Activated T-helper 1 cell treated with anti-CD3 and anti-CD28 coated beads, Interleukin-12 subunit alpha, Interleukin-12 subunit beta, Interleukin-2, Interleukin-4 antibody, amounts not matched to agents 30 ng/mL and 10 ng/mL and 1 ng/mL, durations not matched to agents 14 hours and 24 hours and 36 hours (primary cell): ENCODE results near the gene ERC2. TPM values are rescaled to one million over a fixed set of nuclear protein-coding genes. Genes with fewer than 3 reads are reported as not detected.

Source experiments
- DNase-seq: peaks from one replicate; pipeline ENCODE4 v3.0.0; 2021; ENCODE audit warnings: low spot score
- H3K27ac Mint-ChIP-seq: one replicate; pipeline ENCODE4 v1.8.0; 2021; ENCODE audit warnings: mild to moderate bottlenecking, mixed read lengths
- H3K27me3 Mint-ChIP-seq: one replicate; pipeline ENCODE4 v1.8.0; 2022; ENCODE audit warnings: mild to moderate bottlenecking, moderate library complexity, mixed read lengths; ENCODE audit not compliant: insufficient read depth
- H3K36me3 Mint-ChIP-seq: one replicate; pipeline ENCODE4 v1.8.0; 2021; ENCODE audit warnings: low read depth, mixed read lengths
- H3K4me1 Mint-ChIP-seq: one replicate; pipeline ENCODE4 v1.8.0; 2021; ENCODE audit warnings: low read depth, mixed read lengths
- H3K4me3 Mint-ChIP-seq: one replicate; pipeline ENCODE4 v1.8.0; 2021; ENCODE audit warnings: mild to moderate bottlenecking, moderate library complexity, mixed read lengths
- H3K9me3 Mint-ChIP-seq: one replicate; pipeline ENCODE4 v1.8.0; 2021; ENCODE audit warnings: mixed read lengths
- intact Hi-C: fragments of 100-400 bp; cut with micrococcal nuclease; formaldehyde crosslinking; loops from one replicate; pipeline ENCODE4 v1.15.1; 2024
- total RNA-seq: library from RNA; stranded (reverse); gene quantifications from 2 replicates; pipeline ENCODE4 v1.2.3, GENCODE V29; 2022

ERC2 gene
- total RNA-seq, 1 donor from 2014 or later = not detected

DNA sequence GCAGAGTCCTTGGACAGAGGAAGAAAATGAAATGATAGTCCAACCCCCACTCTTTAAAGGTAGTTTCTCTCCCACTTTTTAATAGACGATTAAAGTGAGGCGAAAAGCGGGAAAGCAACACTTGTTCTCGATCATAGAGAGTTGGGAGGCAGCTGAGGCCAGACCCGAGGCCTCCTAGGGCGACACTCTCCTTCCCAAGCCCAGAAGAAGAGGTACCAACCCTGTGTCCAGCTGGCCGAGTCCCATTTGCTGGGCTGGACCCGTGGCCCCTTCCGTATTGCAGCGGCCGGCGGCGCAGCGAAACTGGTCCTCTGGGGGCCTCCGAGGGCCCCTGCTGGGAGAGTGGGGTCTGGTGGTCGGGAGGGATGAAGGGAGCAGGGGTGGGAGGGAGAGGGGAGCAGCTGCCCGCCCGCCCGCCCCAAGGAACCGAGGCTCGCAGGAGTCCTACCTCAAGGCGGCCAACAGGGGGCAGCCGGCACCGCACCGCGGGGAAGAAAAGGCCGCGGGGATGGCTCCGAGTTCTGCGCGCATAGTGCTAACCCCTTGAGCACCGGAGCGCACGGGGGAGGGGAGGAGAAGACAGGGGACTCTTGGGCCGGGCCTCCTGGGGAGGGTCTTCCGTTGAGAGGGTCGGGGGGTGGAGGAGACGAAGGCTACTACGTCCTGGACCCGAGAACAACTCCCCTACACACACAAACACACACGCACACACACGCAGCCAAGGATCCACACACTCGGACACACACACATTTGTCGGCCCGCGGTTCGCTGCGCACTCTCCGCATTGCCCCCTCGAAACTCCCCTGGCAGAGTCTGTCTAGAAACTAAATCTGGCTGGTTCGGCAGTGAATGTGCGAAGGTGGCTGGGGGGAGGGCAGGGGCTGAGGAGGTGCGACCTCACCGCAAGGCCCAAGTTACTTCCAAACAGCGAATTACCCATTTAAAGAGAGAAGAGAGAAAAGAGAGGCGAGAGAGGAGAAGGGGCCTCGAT, 983.2 kb downstream of the ERC2 start:
- Mint-ChIP-seq H3K36me3 (no peaks in the 10 kb centered on the region), H3K9me3 (no peaks in the 10 kb centered on the region), H3K4me1 (peaks cover 5% of the 10 kb centered on the region), H3K27me3 (peaks cover 80% of the 10 kb centered on the region), H3K27ac (no peak overlapping the region), H3K4me3 (no peak overlapping the region)
- intact Hi-C loops = loop anchor here (1.0 to 5.0 kb wide), 3 partner anchors 766 to 1363 kb away; partner anchors contain the start of gene CACNA2D3
- peak; percentile 12 for DNase-seq

DNA sequence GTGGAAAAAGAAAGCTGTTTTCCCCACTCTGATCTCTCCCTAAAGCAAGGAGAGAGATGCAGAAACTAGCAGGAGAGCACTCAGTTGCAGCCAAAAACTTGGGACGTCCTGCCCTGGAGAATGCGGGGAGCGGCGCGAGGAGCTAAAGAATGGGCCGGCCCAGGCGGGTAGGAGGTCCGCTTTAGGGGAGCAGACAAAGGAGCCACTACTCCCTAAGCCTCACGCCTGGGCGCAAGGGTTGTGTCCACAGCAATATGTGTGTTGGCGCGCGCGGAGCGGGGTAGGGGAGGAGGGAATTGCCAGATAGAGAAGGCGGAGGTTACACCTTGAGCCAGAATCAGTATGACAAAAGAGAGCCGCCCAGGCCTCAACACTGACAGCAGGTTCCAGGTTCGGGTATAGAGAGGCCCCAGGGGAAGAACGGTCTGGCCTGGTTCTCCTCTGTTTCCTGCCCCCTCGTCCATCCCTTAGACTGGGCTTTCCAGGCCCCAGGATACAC, 984.0 kb downstream of the ERC2 start:
- Mint-ChIP-seq H3K27ac (no peak overlapping the region), H3K27me3 (peaks cover 79% of the 10 kb centered on the region), H3K9me3 (no peaks in the 10 kb centered on the region), H3K4me3 (no peak overlapping the region), H3K36me3 (no peaks in the 10 kb centered on the region), H3K4me1 (peaks cover 5% of the 10 kb centered on the region)
- no peak for DNase-seq
- intact Hi-C loops = loop anchor here (2.0 to 5.0 kb wide), 2 partner anchors 819 to 1362 kb away; partner anchors contain the start of gene CACNA2D3

DNA sequence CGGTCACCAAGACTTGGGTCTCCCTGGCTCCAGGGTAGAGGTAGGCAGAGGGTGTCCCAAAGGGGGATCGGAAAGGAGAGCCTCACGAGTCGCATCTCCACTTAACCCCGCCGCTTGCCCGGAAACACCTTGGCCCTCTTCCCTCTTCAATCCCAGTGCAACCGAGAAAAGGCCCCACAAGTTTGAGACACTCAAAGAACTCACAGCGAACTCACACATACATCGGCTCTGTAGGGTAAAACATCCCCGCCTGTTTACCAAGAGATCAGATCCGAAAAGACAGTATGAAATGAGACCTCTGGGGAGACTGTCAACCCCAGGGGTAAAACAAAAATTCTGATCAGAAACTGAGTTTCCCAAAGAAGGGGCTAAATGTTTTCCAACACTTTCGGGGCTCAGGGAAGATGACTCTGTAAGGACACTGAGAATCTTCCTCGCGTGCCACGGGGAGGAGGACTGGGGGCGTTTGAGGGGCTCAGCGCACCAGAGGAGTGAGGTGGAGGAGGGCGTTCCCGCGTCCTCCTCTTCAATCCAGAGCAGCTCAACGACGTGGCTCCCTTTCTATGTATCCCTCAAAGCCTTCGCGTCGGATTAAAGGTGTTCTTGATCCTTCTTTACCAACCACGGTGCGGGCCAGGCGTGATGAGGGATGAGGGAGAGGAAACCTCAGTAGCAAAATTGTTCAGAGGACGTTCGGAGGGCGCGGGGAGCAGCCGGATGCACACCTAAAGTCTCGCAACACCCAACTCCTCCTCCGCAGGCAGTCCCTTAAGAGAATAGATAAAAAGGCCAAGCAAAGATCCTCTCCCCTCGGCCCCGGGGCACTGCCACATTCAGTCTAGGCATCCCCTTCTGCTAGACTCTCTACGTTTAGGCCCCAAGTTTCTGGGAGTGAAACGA, 984.8 kb downstream of the ERC2 start:
- DNase-seq = no peak
- no peaks in the 10 kb centered on the region for H3K9me3 Mint-ChIP-seq
- H3K36me3 Mint-ChIP-seq = no peaks in the 10 kb centered on the region
- no peak overlapping the region for H3K27ac Mint-ChIP-seq
- peaks cover 71% of the 10 kb centered on the region for H3K27me3 Mint-ChIP-seq
- no peak overlapping the region for H3K4me3 Mint-ChIP-seq
- intact Hi-C loops = loop anchor here (2.0 to 5.0 kb wide), 2 partner anchors 819 to 1361 kb away; partner anchors contain the start of gene CACNA2D3
- H3K4me1 Mint-ChIP-seq = peaks cover 5% of the 10 kb centered on the region

DNA sequence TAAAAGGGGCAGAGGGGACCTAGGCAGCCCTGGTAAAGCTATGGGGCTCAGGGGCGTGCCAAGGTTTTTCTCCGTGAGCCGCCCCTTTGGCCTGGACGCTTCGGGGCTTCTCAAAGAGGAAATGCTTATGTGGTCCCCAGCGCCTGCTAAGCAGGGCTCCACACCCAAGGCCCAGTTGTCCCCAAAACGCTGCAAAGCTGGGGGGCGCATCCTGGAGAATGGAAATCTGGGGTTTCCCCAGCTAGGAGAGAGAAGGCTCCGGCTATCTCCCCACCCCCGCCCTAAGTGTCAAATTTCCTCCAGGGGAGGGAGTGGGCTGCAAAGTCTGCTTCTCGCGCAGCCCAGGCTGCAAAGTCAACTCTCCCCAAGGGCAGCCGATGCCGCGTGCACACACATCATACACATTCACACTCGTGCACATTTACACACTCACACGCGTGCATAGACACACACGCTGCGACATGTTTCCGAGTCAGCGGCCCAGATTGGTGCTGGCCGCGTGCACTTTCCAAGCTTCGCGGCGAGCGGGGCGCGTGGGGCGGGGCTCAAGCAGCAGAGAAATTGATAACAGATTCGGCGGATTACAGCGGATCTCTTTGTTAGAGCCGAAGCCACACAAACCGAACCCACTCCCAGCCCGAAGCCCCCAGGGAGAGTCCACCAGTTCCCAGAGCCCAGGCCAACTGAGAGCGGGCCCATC, 985.6 kb downstream of the ERC2 start:
- DNase-seq = no peak
- intact Hi-C loops = loop anchor here (5.0 kb wide), 1 partner anchor 1360 kb away; the partner anchor contains the start of gene CACNA2D3
- Mint-ChIP-seq H3K4me1 (peaks cover 5% of the 10 kb centered on the region), H3K27me3 (peaks cover 66% of the 10 kb centered on the region), H3K36me3 (no peaks in the 10 kb centered on the region), H3K4me3 (no peak overlapping the region), H3K9me3 (no peaks in the 10 kb centered on the region), H3K27ac (no peak overlapping the region)

DNA sequence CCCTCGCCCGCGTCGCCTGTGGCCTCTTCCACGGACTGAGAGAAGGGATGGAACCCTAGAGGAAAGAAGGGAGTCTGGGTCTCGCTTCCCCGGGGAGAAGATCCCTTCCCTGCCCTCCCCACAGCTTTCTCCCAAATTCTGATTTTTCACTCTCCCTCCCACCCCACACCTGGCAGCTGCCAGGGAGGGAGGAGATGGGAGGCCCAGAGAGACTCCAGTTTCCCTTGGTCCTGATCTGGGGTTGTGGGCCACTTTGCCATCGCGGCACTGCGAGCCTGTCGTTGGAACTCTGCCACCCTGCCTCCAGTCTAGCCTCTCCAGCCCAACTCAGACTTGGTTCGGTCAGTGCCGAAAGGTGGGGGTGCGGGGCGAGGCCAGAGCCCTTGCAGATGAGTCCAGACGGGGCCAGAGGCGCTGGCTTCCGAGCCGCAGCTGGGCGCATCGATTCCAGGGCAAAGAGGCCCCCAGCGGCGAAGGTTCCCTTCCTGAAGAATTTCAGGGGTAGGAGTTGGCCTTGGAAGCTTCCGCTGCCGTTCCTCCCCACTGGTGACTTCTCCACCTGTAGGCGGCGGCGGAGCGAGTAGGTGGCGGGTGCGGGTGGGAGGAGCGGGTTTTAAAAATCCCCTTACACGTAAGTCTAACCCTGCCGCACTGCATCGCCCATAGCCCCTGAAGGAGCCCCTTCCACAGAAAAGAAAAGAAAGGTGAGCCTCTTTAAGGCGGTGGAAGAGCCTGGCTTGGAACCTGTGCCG, 986.3 kb downstream of the ERC2 start:
- Mint-ChIP-seq H3K4me1 (peaks cover 5% of the 10 kb centered on the region), H3K4me3 (no peak overlapping the region), H3K27ac (no peak overlapping the region), H3K9me3 (no peaks in the 10 kb centered on the region), H3K36me3 (no peaks in the 10 kb centered on the region), H3K27me3 (peaks cover 62% of the 10 kb centered on the region)
- DNase-seq = no peak
- intact Hi-C loops = loop anchor here (5.0 kb wide), 1 partner anchor 1360 kb away; the partner anchor contains the start of gene CACNA2D3

DNA sequence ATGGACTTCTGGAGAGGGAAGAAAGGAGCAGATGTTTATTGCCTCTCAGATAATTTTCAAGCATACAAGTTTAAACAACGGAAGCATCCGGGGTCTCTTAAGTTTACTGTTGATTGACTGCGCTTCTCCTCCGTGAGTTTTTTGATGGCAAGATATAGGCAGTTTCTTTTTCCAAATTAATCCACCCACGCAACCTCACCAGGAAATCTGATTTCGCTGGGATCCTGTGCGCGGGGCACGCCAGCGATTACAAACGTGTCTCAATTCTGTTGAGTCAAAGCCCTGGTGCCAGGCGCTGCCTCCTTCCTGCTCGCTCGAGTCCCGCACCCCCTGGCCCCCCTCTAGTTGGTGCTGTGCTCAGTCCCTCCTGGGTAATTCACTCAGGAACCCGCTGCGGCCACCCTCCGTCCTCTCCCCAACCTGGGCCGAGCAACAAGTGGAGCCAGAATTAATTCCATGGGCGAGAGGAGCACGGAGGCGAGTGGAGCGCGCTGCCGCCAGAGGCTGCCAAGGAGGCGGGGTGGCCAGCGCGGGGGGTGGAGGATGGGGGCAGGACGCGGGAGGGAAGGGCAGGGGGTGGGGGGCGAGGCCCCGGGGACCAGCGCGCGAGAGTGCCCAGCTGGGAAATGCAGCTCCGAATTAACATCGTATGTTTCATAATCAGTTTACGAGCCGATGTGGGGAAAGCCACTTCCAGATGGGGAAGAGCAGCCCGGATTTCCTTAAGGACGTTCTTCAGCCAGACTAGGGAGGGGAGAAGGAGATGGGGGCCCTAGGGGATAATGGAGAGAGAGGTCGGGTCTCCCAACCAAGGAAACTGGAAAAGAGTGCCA, 987.1 kb downstream of the ERC2 start:
- Mint-ChIP-seq H3K9me3 (no peaks in the 10 kb centered on the region), H3K27me3 (peaks cover 56% of the 10 kb centered on the region), H3K4me3 (no peak overlapping the region), H3K36me3 (no peaks in the 10 kb centered on the region), H3K4me1 (no peaks in the 10 kb centered on the region), H3K27ac (no peak overlapping the region)
- intact Hi-C loops = loop anchor here (5.0 kb wide), 1 partner anchor 1359 kb away; the partner anchor contains the start of gene CACNA2D3
- DNase-seq = no peak

DNA sequence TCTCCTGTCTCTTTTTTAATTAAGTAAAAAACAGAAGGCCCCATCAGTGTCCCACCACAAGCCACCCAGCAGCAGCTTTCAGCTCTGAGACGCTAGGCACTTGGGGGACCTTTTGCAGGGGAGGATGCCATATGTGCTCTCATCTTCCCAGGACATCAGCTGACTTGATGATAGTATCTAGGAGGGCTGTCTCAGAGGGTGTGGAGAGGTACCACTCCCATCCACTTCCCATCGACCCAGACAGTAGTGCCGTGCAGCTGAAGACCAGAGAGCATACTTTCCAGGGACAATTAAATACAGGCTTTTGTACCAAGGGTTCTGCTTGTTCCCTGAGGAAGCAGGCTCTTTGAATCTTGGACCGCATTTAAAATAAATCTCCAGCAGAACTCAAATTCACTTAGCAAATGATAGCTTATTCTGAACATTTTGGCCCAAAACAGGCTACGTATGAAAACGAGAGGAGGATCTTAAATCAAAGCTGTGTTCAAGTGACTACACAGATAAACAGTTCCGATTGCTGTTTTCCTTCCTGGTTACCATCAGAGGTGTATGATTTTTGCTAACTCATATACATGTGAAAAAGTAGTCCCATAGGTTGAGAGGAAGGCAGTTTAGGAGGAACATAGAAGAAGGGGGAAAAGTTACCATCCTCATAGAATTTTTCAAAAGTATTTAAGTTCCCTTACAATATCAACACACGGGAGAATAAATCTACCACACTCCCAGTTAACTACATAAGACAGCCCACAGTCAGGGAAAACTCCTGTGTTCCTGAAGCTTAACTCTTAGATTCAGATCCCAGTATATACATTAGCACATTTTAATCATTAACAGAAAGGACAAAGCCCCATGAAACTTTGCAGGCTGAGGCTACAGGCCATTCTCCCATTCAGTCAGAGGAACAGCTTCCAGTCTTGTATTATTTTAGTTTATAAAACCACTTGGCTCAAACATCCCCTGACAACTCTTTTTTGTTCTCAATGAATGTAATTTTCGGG, 990.7 kb downstream of the ERC2 start:
- Mint-ChIP-seq H3K36me3 (no peaks in the 10 kb centered on the region), H3K4me1 (no peaks in the 10 kb centered on the region), H3K27me3 (peaks cover 24% of the 10 kb centered on the region), H3K27ac (no peak overlapping the region), H3K4me3 (no peak overlapping the region), H3K9me3 (no peaks in the 10 kb centered on the region)
- no peak for DNase-seq
- intact Hi-C loops = no loop called here

DNA sequence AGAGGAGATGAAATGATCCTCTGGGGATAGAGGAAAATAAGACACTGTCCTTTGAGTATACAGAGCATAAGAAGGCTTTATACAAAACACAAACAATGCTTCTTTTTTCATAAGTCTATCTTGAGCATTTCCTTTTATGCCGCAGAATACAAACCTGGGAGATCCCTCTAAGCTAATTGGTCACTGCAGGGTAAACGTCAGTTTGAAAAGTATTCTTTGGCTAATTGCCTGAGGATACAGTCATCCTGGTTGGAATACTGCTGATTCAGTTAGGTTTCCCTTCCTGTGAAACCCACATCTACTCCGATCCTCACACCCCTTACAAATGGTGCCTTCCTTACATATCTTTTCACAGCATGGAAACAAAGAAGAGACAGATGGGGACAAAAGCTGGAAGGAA, 991.8 kb downstream of the ERC2 start:
- Mint-ChIP-seq H3K4me1 (no peaks in the 10 kb centered on the region), H3K36me3 (no peaks in the 10 kb centered on the region), H3K27me3 (peaks cover 17% of the 10 kb centered on the region), H3K27ac (no peak overlapping the region), H3K9me3 (no peaks in the 10 kb centered on the region), H3K4me3 (no peak overlapping the region)
- no peak for DNase-seq
- intact Hi-C loops = no loop called here

DNA sequence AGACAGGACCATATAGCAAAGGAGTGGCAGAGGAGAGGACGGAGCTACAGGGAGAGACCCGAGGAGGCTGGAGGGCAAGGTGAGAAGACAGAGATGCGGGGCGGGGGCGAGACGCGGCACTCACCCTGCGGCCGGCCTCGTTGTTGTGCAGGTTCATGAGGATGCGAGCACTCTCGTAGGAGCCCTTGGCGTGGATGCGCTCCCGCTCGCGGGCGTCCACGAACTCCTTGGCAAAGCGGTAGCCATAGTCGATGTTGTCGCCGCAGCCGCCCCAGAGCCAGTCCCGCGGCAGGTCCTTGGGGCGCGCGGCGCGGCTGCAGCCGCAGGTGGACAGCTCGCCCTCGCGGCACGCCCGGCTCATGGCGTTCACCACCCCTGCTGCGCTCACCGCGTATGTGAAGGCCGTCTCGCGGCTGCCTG, 994.0 kb downstream of the ERC2 start:
- DNase-seq = no peak
- Mint-ChIP-seq H3K9me3 (no peaks in the 10 kb centered on the region), H3K27ac (no peak overlapping the region), H3K36me3 (no peaks in the 10 kb centered on the region), H3K4me3 (no peak overlapping the region), H3K27me3 (peaks cover under 1% of the 10 kb centered on the region), H3K4me1 (no peaks in the 10 kb centered on the region)
- intact Hi-C loops = no loop called here

DNA sequence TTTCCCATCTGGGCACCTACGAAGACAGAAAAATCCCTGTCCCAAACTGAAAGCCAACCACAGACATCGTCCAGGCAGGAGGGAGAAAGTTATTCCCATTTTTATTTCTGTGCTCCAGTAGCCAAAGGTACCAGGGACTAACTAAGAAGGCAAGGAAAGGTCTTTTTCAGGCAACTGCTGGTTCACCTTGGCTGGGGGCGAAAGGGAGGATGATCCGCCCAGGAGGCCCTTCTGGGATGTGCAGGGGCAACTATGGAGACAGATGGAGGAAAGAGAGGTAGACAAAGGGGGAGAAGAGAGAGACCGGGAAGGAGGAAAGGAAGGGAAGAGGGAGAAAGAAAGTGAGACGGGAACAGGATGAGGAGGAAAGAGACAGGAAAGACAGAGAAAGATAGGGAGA, 994.5 kb downstream of the ERC2 start:
- Mint-ChIP-seq H3K27me3 (no peaks in the 10 kb centered on the region), H3K4me1 (no peaks in the 10 kb centered on the region), H3K9me3 (no peaks in the 10 kb centered on the region), H3K27ac (no peak overlapping the region), H3K36me3 (no peaks in the 10 kb centered on the region), H3K4me3 (no peak overlapping the region)
- DNase-seq = no peak
- intact Hi-C loops = no loop called here
